Activated CD4-positive, alpha-beta memory T cell treated with anti-CD3 and anti-CD28 coated beads, Interleukin-2, amount 10 ng/mL, durations not matched to agents 7 days and 5 days (primary cell): Measurements from ENCODE around the gene ZNF503. TPM values are rescaled to one million over a fixed set of nuclear protein-coding genes. Genes with fewer than 3 reads are reported as not detected.

Source experiments
- CTCF ChIA-PET: fragments of 350-600 bp; sonication (Branson Sonifier 250); formaldehyde crosslinking; loops from one replicate; lab custom pipeline; 2021; ENCODE audit warnings: antibody characterized with exemption, inconsistent platforms; lab: Charles Lee
- POLR2A ChIA-PET: fragments of 350-600 bp; sonication (Branson Sonifier 250); formaldehyde crosslinking; loops from one replicate; lab custom pipeline; 2021; ENCODE audit warnings: antibody characterized with exemption; lab: Charles Lee
- DNase-seq: peaks from one replicate; pipeline ENCODE4 v3.0.0-alpha.2; 2020
- H3K27ac Mint-ChIP-seq: one replicate; pipeline ENCODE4 v1.8.0; 2021; ENCODE audit warnings: mild to moderate bottlenecking, mixed read lengths
- H3K27me3 Mint-ChIP-seq: one replicate; pipeline ENCODE4 v1.8.0; 2021; ENCODE audit warnings: mixed read lengths
- H3K36me3 Mint-ChIP-seq: one replicate; pipeline ENCODE4 v1.8.0; 2021; ENCODE audit warnings: low read depth, mixed read lengths
- H3K4me1 Mint-ChIP-seq: one replicate; pipeline ENCODE4 v1.8.0; 2021; ENCODE audit warnings: mixed read lengths
- H3K4me3 Mint-ChIP-seq: one replicate; pipeline ENCODE4 v1.8.0; 2021; ENCODE audit warnings: mild to moderate bottlenecking, mixed read lengths
- H3K9me3 Mint-ChIP-seq: one replicate; pipeline ENCODE4 v1.8.0; 2021; ENCODE audit warnings: mixed read lengths
- total RNA-seq, 2 experiments: library from RNA; stranded (reverse); gene quantifications; one replicate each; pipeline ENCODE4 v1.2.3, GENCODE V29; 2021

The ZNF503 gene
- under 1 TPM; 0.23 to 0.35 TPM for total RNA-seq

- peaks cover 29% of the 10 kb centered on the region for H3K4me1 Mint-ChIP-seq
- no peak within 1 kb of the TSS for H3K27ac Mint-ChIP-seq
- CTCF ChIA-PET: interaction anchor here (0.6 to 1.0 kb wide), 2 partner anchors 901 to 1433 kb away, joined by 3 to 4 read pairs; no protein-coding TSS in a partner anchor
- DNase-seq: peak; percentile 51
- H3K36me3 Mint-ChIP-seq: peaks cover 3% of the 10 kb centered on the region
- H3K4me3 Mint-ChIP-seq: peak within 1 kb of the TSS; percentile 75
- H3K27me3 Mint-ChIP-seq: peaks cover 69% of the 10 kb centered on the region
- no peaks in the 10 kb centered on the region for H3K9me3 Mint-ChIP-seq
- POLR2A ChIA-PET: no interaction called here
Measured at GRCh38 chr10:75401569-75402485, at the start of gene ZNF503. TSS of gene ZNF503 (minus strand) at chr10:75401764. CDS start at chr10:75401419, 345 bp downstream.

GRCh38 chr10:75450644-75451640 lies 49.4 kb upstream of the ZNF503 start:
- Mint-ChIP-seq H3K4me3 (no peak overlapping the region), H3K27ac (no peak overlapping the region), H3K4me1 (no peaks in the 10 kb centered on the region), H3K36me3 (no peaks in the 10 kb centered on the region), H3K9me3 (peaks cover 5% of the 10 kb centered on the region), H3K27me3 (no peaks in the 10 kb centered on the region)
- POLR2A ChIA-PET: no interaction called here
- CTCF ChIA-PET: no interaction called here
- DNase-seq: no peak

- H3K27ac Mint-ChIP-seq: no peak overlapping the region
- no peaks in the 10 kb centered on the region for H3K4me1 Mint-ChIP-seq
- peaks cover 5% of the 10 kb centered on the region for H3K9me3 Mint-ChIP-seq
- no peaks in the 10 kb centered on the region for H3K36me3 Mint-ChIP-seq
- no peak overlapping the region for H3K4me3 Mint-ChIP-seq
- ChIA-PET CTCF (no interaction called here), POLR2A (no interaction called here)
- no peak for DNase-seq
- H3K27me3 Mint-ChIP-seq: no peaks in the 10 kb centered on the region
Measured at GRCh38 chr10:75450075-75450445, 48.5 kb upstream of the ZNF503 start.

GRCh38 chr10:75449382-75450074 lies 48.0 kb upstream of the ZNF503 start:
- peaks cover 5% of the 10 kb centered on the region for H3K9me3 Mint-ChIP-seq
- DNase-seq: no peak
- ChIA-PET POLR2A (no interaction called here), CTCF (no interaction called here)
- H3K27ac Mint-ChIP-seq: no peak overlapping the region
- no peaks in the 10 kb centered on the region for H3K4me1 Mint-ChIP-seq
- no peaks in the 10 kb centered on the region for H3K36me3 Mint-ChIP-seq
- H3K27me3 Mint-ChIP-seq: no peaks in the 10 kb centered on the region
- H3K4me3 Mint-ChIP-seq: no peak overlapping the region

GRCh38 chr10:75448166-75448565 lies 46.6 kb upstream of the ZNF503 start:
- H3K27me3 Mint-ChIP-seq: no peaks in the 10 kb centered on the region
- H3K4me1 Mint-ChIP-seq: no peaks in the 10 kb centered on the region
- no peak overlapping the region for H3K4me3 Mint-ChIP-seq
- ChIA-PET CTCF (no interaction called here), POLR2A (no interaction called here)
- peaks cover 9% of the 10 kb centered on the region for H3K9me3 Mint-ChIP-seq
- H3K36me3 Mint-ChIP-seq: no peaks in the 10 kb centered on the region
- no peak overlapping the region for H3K27ac Mint-ChIP-seq
- DNase-seq: no peak

DNA sequence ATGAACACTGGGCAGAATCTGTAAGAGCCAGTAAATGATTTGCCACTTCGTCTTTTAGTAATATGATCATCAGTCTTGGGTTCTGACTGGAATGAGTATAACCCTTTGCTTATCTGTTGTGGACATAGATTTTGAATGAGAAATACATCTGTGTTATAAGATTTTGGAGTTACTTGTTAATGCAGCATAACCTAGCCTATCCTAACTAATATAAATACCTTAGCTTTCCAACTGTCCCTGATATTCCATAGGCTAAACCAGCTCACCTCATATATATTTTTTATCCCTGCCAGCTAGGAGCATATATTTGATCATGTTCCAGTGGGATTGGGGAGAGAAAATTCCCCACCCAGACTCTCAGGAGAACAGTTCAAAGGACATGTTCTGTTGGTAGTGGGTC lies 44.9 kb upstream of the ZNF503 start:
- Mint-ChIP-seq H3K27ac (no peak overlapping the region), H3K4me1 (no peaks in the 10 kb centered on the region), H3K36me3 (no peaks in the 10 kb centered on the region), H3K4me3 (no peak overlapping the region), H3K9me3 (peaks cover 11% of the 10 kb centered on the region), H3K27me3 (no peaks in the 10 kb centered on the region)
- DNase-seq: no peak
- ChIA-PET POLR2A (no interaction called here), CTCF (no interaction called here)

GRCh38 chr10:75444781-75445386 lies 43.3 kb upstream of the ZNF503 start:
- no peak overlapping the region for H3K4me3 Mint-ChIP-seq
- peaks cover 11% of the 10 kb centered on the region for H3K9me3 Mint-ChIP-seq
- DNase-seq: no peak
- H3K27ac Mint-ChIP-seq: no peak overlapping the region
- POLR2A ChIA-PET: no interaction called here
- no peaks in the 10 kb centered on the region for H3K27me3 Mint-ChIP-seq
- no peaks in the 10 kb centered on the region for H3K36me3 Mint-ChIP-seq
- H3K4me1 Mint-ChIP-seq: no peaks in the 10 kb centered on the region
- CTCF ChIA-PET: no interaction called here

- Mint-ChIP-seq H3K4me1 (no peaks in the 10 kb centered on the region), H3K4me3 (no peak overlapping the region), H3K9me3 (peaks cover 11% of the 10 kb centered on the region), H3K36me3 (no peaks in the 10 kb centered on the region), H3K27me3 (no peaks in the 10 kb centered on the region), H3K27ac (no peak overlapping the region)
- no peak for DNase-seq
- POLR2A ChIA-PET: no interaction called here
- CTCF ChIA-PET: no interaction called here
Measured at GRCh38 chr10:75443362-75443761, 41.8 kb upstream of the ZNF503 start.

DNA sequence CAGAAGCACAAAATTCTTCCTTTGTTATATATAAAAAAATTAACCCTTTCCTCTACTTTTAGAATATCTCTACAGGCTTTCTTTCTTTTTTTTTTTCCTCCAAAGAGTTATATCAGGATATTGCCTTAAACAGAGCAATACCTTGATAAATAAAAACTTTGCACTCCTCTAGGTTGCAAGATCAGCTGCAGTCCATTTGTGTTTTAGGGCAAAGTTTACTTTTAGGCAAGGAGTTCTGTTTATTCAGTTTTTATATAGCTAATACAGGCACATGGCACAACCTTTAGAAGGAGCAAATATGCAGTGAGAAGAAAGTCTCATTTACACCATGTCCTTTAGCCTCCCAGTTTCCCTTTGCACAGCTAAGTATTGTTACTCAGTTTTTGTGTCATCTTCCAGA lies 40.1 kb upstream of the ZNF503 start:
- Mint-ChIP-seq H3K36me3 (no peaks in the 10 kb centered on the region), H3K4me1 (no peaks in the 10 kb centered on the region), H3K4me3 (no peak overlapping the region), H3K9me3 (peaks cover 9% of the 10 kb centered on the region), H3K27me3 (peaks cover 1% of the 10 kb centered on the region), H3K27ac (no peak overlapping the region)
- POLR2A ChIA-PET: interaction anchor here (1.1 kb wide), 1 partner anchor 12 kb away, joined by 4 read pairs; no protein-coding TSS in a partner anchor
- CTCF ChIA-PET: no interaction called here
- DNase-seq: no peak

DNA sequence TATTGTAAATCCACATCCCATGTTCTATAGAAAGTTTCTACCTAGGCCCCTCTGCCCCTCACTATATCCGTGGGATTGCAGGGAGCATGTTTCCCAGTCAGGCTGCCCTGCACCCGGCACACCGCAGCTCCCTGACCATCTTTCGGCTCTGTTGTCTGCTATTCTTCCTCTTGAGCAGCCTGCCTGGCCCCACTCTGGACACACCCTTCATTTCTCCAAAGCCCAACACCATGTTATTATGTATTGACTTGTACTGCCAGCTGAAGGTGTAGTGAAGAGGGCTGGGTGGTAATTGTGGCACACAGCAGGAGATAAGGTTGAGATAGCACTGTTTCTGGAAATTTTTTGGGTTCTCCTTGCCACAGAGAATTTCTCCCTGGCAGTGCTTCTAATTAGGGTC lies 39.6 kb upstream of the ZNF503 start:
- Mint-ChIP-seq H3K27ac (no peak overlapping the region), H3K36me3 (no peaks in the 10 kb centered on the region), H3K27me3 (peaks cover 1% of the 10 kb centered on the region), H3K4me1 (no peaks in the 10 kb centered on the region), H3K4me3 (no peak overlapping the region), H3K9me3 (peaks cover 6% of the 10 kb centered on the region)
- no peak for DNase-seq
- POLR2A ChIA-PET: no interaction called here
- CTCF ChIA-PET: no interaction called here

- DNase-seq: no peak
- POLR2A ChIA-PET: no interaction called here
- H3K4me3 Mint-ChIP-seq: no peak overlapping the region
- H3K9me3 Mint-ChIP-seq: peaks cover 6% of the 10 kb centered on the region
- H3K36me3 Mint-ChIP-seq: no peaks in the 10 kb centered on the region
- CTCF ChIA-PET: no interaction called here
- H3K4me1 Mint-ChIP-seq: no peaks in the 10 kb centered on the region
- peaks cover 1% of the 10 kb centered on the region for H3K27me3 Mint-ChIP-seq
- H3K27ac Mint-ChIP-seq: no peak overlapping the region
Measured at GRCh38 chr10:75440271-75440793, 38.8 kb upstream of the ZNF503 start.

GRCh38 chr10:75439811-75440210 lies 38.2 kb upstream of the ZNF503 start:
- H3K36me3 Mint-ChIP-seq: no peaks in the 10 kb centered on the region
- no peak overlapping the region for H3K27ac Mint-ChIP-seq
- ChIA-PET POLR2A (no interaction called here), CTCF (no interaction called here)
- DNase-seq: no peak
- peaks cover 6% of the 10 kb centered on the region for H3K9me3 Mint-ChIP-seq
- H3K4me1 Mint-ChIP-seq: no peaks in the 10 kb centered on the region
- peaks cover 6% of the 10 kb centered on the region for H3K27me3 Mint-ChIP-seq
- no peak overlapping the region for H3K4me3 Mint-ChIP-seq
